NCI-H1930 (cell line): ENCODE measurements around the gene CAMK2G.

ENCODE experiments used
- DNase-seq, 2 experiments: peaks; one replicate each; lab custom pipeline; 2025; lab: John Stamatoyannopoulos, UW

The CAMK2G gene

DNA sequence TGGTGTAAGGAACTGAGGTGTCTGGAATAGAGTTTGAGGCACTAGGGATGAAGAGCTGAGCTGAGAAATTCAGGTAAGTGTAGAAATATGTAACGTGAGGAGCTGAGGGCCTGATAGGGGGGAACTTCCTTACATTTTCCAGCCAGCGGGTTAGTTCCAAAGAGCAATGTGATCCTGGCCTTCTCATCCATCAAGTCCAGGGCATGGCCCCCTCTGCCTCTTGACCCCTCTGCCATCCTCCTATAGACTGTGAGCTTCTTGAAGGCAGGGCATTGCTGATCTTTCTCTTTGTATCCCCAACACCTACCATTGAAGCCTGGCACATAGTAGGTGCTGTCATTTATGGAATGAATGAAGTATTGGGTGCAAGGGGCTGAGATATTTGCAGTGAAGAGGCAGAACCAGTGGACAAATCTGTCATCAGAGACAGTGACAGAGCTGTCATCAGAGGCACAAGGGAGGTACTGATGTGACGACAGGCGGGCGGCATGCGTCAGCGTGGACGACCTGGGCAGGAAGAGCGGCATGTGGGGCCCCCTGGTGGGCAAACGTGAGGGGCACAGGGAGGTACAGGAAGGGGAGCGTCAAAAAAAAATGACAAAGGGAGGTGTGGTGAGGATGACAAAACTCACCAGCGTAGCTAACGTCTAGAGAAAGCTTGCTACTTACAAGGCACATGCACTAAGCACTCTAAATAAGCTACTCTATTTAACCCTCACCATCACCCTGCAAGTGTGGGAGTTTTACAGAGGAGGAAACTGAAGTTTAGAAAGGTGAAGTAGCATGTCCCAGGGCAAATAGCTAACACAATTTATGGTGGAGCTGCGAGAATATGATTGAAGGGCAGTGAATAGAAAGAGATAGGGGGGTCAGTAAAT is 5.2 kb upstream of the CAMK2G start:
- DNase-seq: peak in 1 of 2 experiments; percentile 18

GRCh38 chr10:73878365-73878764 is 4.0 kb upstream of the CAMK2G start:
- DNase-seq: no peak

GRCh38 chr10:73877533-73878160 is 3.3 kb upstream of the CAMK2G start:
- DNase-seq: no peak

DNA sequence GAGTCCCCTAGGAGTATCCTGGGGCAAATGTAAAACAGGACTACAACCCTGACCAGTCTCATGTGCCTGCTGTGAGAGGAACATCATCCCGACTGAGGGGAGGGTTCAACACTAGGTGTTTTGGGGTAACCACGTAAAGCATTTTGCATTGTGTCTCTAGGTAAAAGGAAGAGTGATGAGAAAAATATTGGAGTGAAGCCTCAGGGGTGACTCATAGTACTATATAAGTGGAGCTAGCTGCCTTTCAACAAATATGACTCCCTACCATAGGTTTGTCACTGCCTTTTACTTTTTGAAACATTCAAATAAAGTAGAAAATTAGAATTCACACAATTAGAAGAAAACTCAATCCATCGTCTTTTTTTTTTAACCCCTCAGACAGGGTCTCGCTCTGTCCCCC is 2.6 kb upstream of the CAMK2G start:
- no peak for DNase-seq

DNA sequence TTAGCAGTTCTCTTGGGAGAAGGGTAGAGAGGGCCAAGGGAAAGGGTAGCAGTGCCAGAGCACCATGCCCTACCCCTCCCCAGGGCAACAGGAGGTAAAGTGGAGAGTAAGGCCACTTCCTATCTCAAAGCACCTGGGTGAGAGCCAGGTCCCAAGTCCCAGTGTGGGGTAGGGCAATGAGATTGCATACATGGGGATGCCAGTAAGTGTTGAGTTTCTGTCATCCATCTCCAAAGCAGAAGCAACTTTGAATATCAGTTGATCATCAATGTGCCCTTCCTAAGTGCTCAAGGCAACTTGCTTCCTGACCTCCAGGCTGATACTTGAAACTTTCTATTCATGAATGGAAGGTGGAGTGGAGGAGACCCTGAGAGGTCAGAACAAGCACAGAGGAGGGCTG is 2.2 kb upstream of the CAMK2G start:
- no peak for DNase-seq

DNA sequence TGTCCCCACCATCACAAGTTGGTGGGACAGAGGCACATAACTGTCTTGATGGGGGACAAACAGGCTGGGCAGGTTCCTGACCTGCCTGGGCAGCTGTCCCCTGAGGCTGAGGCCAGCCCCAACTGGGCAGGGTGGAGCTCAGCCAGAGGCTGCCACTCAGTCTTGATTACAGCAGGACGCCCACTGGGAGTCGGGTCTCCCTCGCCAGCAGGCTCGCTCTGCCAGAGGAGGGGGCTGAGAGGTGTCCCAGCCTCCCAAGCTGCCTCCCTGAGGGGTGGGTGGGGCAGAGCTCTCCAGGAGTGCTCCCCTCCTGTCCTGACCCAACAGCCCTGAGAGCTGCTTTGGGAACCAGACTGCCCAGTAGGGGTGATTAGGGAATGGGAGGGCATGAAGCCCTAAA is 1.8 kb upstream of the CAMK2G start:
- no peak for DNase-seq

- no peak for DNase-seq
These were observed 752 bp upstream of the CAMK2G start for GRCh38 chr10:73875139-73875475.

DNA sequence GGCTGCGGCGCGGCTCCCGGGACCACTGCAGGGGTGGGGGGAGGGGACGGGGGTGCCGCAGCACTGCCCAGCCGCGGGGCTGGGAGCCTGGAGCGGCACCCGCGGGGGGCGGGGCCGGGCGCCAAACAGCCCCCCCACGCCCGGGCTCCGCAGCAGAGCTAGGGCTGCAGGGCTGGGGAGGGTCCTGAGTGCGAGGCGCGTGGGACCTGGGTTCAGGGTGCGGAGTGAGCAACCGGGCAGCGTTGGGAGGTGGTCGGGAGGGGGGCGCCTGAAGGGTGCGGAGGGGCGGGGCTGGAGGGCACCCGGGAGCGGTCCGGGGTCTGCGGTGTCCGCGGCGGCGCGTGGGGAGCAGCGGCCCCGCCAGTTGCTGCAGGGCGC is 528 bp downstream of the CAMK2G start:
- no peak for DNase-seq

GRCh38 chr10:73873142-73873837 is 1.1 kb downstream of the CAMK2G start:
- no peak for DNase-seq

GRCh38 chr10:73872190-73872710 is 2.1 kb downstream of the CAMK2G start:
- DNase-seq: no peak

DNA sequence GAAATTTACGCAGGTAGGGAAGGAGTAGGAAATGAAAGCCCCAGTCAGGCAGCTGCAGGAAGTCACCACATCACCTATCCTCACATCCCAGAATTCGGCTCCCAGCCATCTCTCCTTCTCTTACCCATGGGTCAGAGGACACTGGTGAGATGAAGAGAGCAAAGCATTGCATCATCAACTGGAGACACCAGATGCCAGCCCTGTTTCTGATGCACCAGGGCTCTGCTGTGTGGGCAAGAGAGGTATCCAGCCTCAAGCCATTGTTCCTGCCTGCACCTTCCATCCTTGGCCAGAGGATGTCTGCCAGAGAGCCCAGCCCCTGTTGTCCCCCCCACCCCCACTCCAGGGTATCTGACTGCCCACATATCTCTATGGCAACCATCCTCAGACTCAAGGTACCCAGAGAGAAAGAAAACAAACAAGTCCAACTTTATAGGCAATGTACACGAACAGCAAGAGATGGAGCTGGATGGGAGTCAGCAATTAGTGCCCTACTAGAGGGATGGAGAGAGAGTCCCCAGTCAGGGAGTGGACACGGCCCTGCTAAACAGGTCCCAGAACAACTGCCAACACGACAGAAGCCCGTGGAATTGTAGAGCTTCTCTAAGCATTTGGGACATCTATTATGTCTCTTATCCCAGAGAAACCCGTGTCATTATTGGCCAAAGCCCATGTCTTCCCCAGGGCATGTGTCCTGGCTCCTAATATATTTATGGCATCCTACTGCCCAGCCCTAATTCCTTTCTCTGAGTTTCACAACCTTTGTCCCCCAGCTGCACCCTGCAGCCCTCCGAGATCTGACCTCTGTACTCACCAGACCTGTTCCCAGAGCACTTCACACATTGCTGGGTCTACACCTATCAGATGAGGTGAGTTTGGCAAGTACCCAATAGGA is 2.8 kb downstream of the CAMK2G start:
- DNase-seq: no peak

DNA sequence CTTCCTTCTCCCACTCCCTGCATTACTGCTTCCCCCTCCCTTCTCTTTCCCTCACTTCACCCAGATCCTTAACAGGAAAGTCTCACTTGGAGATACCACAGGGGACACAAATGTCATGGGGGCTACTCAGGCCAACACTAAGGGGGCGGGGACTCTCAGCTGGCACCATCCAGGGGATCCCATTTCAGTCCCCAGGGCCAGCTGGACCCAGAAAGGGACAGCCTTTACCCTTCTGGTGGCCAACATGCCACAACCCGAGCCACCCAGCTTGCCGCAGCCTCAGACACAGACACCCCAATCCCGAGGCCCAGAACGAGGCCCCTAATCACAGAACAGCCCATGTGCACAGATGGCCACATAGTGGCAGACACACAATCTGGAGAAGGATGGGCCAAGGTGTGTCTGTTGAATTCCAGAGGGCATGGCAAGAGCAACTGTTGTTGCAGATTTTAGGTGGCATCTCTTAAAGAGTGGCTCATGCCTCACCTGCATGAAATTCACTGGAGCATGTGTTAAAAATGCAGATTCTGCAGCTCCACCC is 5.6 kb downstream of the CAMK2G start:
- DNase-seq: no peak

DNA sequence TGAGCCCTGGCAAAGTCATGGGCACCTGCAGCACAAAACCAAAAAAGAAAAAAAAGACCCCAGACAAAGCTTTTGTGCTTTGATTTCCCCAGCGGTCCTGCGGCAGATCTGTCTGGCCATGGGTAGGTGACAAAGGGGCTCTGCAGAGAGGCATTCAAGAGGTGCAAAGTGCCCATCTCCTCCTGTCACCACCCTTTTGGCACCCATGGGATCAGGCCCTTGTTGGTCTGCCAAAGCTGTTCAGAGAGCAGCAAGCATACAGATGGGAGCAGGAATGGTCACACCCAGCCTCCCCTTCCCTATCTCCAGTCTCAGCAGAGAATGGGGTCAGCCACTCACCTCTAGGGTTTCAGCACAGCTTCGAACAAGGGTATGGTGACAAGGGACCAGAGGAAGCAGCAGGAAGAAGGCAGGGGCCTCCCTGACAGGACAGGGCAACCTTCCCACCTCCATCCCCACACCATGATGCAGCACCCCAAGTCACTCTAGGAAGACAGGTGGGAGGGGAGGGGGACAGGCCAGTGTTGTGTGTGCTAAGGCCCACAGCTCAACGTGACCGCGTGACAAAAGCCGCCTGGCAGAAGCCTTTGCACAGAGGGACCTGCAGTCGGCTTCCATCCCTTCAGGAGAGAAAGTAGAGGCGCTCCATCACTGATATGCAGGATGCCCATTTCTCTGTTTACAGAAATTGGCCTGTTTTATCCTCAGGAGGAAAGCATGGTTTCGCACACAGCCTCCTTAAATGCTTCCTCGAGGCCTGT is 6.3 kb downstream of the CAMK2G start:
- no peak for DNase-seq

GRCh38 chr10:73867126-73867807 is 7.1 kb downstream of the CAMK2G start:
- no peak for DNase-seq

DNA sequence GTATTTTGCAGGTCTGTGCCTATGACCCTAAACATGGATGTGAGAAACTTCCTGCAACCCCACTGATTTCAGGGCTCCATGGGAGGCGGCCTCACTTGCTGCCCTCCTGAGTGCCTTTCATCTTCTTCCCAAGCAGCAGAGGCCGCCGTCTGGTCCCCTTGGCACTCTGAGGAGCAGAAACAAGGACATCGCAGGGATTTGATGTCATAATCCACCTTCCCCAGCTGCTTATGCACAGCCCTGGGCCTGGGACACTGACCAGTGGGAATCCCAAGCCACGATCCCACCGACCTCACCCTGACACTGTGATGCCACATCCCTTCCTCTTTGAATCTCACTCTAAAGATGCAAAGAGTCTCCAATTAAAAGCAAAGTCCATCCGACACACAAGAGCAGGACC is 7.7 kb downstream of the CAMK2G start:
- no peak for DNase-seq

- DNase-seq: no peak
These were observed 8.6 kb downstream of the CAMK2G start for GRCh38 chr10:73865459-73866442.

- DNase-seq: no peak
These were observed 9.3 kb downstream of the CAMK2G start for GRCh38 chr10:73865107-73865458.

GRCh38 chr10:73864229-73864628 is 10.1 kb downstream of the CAMK2G start:
- no peak for DNase-seq
